Measurements from ENCODE around the gene TSFM. TPM values are rescaled to one million over a fixed set of nuclear protein-coding genes. Genes with fewer than 3 reads are reported as not detected.
A peak's percentile ranks its signal among the peaks of the same experiment; 100 is the strongest.

Gene TSFM
- total and polyA plus RNA-seq, 9 of the 15 experiments (the other 6 are each of a cell fraction or from before 2014, with no cell fraction given) = 44.6 to 198 (median 60.2) TPM

DNA sequence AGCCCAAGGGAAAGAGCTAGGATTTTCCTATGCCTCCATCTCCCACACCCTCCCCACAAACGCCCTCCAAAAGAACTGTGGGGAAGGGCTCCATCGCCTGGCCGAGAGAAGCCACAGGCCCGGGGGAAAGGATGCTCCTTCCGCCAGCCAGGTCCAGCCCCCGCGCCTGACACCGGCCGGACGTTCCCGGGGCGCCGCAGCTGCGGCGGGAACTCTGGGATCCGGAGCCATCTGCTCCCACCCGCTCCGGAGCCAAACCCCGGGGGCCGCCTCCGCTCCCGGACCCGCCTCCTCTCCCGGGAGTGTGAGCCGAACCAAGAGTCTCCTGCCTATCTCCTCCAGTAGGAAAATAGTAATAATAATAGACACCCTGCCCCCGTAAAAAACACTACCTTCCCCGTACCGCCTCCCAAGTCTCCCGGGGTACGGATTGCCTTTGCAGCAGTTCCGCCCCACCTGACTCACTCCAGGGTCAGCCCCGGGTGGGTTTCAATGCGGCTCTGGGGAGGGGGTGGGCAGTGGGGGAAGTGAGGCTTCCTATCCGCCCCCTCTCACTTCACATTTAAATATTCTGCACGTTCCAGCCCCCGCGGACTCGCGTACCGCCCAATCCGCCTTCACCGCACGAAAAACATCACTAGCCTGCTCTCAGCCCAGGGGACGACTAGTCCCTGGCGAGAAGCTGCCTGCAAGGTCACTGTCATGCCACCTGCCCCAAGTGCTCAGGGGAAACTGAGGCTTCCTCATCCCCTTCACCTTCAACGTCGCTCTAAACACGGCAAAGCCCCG is 46.4 kb upstream of the TSFM start (continued):
- TF ChIP-seq SAP30 (IDR thresholded peaks at IDR 0.05; ENCODE audit: borderline replicate concordance, insufficient read depth, low read depth, low read length, poor library complexity, severe bottlenecking) (no peak), SUPT5H (IDR thresholded peaks at IDR 0.05) (no peak), NFE2L1 (tag; IDR thresholded peaks at IDR 0.05; ENCODE audit: borderline replicate concordance, low read depth) (no peak), ZNF175 (CRISPR knock-in tag; IDR thresholded peaks at IDR 0.05; ENCODE audit: low read depth) (no peak), CXXC5 (CRISPR knock-in tag; IDR thresholded peaks at IDR 0.05) (peak; percentile 77), ZNF174 (CRISPR knock-in tag; IDR thresholded peaks at IDR 0.05) (no peak), CTBP1 (IDR thresholded peaks at IDR 0.05; ENCODE audit: borderline replicate concordance) (peak; percentile 92), SAFB2 (IDR thresholded peaks at IDR 0.05; ENCODE audit: borderline replicate concordance, low read depth, low read length, severe bottlenecking) (no peak), ZNF347 (CRISPR knock-in tag; IDR thresholded peaks at IDR 0.05; ENCODE audit: low read depth) (no peak), SREBF2 (CRISPR knock-in tag; IDR thresholded peaks at IDR 0.05) (no peak), SMARCA5 (IDR thresholded peaks at IDR 0.05) (no peak), CHD4 (IDR thresholded peaks at IDR 0.05; ENCODE audit: insufficient read depth, insufficient replicate concordance, low read depth, low read length, poor library complexity, severe bottlenecking) (no peak), BACH1 (tag; IDR thresholded peaks at IDR 0.05) (no peak), FOXP1 (CRISPR knock-in tag; IDR thresholded peaks at IDR 0.05) (no peak), ETV1 (tag; conservative IDR thresholded peaks at IDR 0.05; ENCODE audit: low read depth) (peak; percentile 74), THRAP3 (IDR thresholded peaks at IDR 0.05; ENCODE audit: borderline replicate concordance) (no peak), RBM17 (IDR thresholded peaks at IDR 0.05; ENCODE audit: borderline replicate concordance, low read depth, low read length) (no peak), ZNF780A (CRISPR knock-in tag; IDR thresholded peaks at IDR 0.05) (no peak)
- TF ChIP-seq, protein P1, sequence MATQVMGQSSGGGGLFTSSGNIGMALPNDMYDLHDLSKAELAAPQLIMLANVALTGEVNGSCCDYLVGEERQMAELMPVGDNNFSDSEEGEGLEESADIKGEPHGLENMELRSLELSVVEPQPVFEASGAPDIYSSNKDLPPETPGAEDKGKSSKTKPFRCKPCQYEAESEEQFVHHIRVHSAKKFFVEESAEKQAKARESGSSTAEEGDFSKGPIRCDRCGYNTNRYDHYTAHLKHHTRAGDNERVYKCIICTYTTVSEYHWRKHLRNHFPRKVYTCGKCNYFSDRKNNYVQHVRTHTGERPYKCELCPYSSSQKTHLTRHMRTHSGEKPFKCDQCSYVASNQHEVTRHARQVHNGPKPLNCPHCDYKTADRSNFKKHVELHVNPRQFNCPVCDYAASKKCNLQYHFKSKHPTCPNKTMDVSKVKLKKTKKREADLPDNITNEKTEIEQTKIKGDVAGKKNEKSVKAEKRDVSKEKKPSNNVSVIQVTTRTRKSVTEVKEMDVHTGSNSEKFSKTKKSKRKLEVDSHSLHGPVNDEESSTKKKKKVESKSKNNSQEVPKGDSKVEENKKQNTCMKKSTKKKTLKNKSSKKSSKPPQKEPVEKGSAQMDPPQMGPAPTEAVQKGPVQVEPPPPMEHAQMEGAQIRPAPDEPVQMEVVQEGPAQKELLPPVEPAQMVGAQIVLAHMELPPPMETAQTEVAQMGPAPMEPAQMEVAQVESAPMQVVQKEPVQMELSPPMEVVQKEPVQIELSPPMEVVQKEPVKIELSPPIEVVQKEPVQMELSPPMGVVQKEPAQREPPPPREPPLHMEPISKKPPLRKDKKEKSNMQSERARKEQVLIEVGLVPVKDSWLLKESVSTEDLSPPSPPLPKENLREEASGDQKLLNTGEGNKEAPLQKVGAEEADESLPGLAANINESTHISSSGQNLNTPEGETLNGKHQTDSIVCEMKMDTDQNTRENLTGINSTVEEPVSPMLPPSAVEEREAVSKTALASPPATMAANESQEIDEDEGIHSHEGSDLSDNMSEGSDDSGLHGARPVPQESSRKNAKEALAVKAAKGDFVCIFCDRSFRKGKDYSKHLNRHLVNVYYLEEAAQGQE (IDR thresholded peaks at IDR 0.05; ENCODE audit: borderline replicate concordance) = peak; percentile 69
- TF ChIP-seq, protein P1 (CRISPR knock-in tag; IDR thresholded peaks at IDR 0.05; ENCODE audit: low read depth) = no peak

Measured in K562 (cell line).